ES-I3 (cell line): Measurements from ENCODE around the gene SH3BP2.

Experiments
- H3K36me3 ChIP-seq: 2 replicates; pipeline ENCODE4 v1.6.1; 2013; ENCODE audit warnings: mild to moderate bottlenecking, low read length, control low read depth, moderate library complexity; ENCODE audit not compliant: insufficient read depth
- H3K4me1 ChIP-seq: 2 replicates; pipeline ENCODE4 v1.6.1; 2013; ENCODE audit warnings: mild to moderate bottlenecking, control low read depth, low read length; ENCODE audit not compliant: insufficient read depth
- H3K9ac ChIP-seq: 2 replicates; pipeline ENCODE4 v1.6.1; 2013; ENCODE audit warnings: low read depth, mild to moderate bottlenecking, low read length, moderate library complexity
- H3K9me3 ChIP-seq: 2 replicates; pipeline ENCODE4 v1.6.1; 2013; ENCODE audit warnings: mild to moderate bottlenecking, low read length, moderate library complexity; ENCODE audit not compliant: control insufficient read depth, insufficient read depth

SH3BP2 gene

DNA sequence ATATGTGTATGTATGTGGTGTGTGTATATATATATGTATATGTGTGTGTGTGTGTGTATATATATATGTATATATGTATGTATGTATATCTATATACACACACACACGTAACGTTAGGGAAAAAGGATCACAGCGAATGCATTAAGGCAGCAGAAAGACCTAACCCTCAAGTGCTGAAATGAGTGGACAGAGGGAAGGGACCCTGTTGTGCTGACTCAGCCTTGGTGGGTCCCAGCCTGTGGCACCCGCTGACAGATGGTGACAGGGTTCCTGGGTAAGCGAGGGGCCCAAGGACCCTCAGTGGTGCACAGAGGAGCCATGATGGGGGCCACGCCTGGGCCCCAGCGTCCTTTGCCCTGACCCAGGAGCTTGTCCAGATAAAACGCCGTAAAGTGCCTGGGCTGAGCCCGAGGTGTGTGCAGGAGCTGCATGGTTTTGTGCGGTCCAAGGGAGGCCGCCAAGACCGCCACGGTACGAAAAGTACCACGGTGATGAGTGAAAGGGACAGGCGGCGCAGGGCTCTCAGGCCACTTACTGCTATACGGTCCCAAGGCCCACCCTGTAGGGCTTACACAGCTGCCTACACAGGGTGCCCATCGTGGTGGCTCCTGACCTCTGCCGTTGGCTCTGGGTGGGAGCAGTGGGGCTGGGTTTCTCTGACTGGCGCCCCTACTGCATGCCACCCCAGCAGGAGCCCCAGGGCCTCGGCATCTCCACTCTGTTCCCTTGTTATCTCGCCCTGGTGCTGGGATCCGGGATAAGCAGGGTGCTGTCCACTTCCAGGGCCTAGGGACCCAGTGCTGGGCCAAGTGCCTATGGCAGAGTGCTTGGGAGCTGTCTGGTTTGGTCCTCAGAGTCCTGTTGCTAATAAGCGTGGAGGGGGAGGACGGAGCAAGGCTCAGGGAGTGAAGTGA, 10.0 kb downstream of the SH3BP2 start:
- no peaks in the 10 kb centered on the region for H3K9me3 ChIP-seq
- H3K9ac ChIP-seq: no peak overlapping the region
- H3K4me1 ChIP-seq: peaks cover 25% of the 10 kb centered on the region; the same call in 1 of the 2 replicates
- no peaks in the 10 kb centered on the region for H3K36me3 ChIP-seq

DNA sequence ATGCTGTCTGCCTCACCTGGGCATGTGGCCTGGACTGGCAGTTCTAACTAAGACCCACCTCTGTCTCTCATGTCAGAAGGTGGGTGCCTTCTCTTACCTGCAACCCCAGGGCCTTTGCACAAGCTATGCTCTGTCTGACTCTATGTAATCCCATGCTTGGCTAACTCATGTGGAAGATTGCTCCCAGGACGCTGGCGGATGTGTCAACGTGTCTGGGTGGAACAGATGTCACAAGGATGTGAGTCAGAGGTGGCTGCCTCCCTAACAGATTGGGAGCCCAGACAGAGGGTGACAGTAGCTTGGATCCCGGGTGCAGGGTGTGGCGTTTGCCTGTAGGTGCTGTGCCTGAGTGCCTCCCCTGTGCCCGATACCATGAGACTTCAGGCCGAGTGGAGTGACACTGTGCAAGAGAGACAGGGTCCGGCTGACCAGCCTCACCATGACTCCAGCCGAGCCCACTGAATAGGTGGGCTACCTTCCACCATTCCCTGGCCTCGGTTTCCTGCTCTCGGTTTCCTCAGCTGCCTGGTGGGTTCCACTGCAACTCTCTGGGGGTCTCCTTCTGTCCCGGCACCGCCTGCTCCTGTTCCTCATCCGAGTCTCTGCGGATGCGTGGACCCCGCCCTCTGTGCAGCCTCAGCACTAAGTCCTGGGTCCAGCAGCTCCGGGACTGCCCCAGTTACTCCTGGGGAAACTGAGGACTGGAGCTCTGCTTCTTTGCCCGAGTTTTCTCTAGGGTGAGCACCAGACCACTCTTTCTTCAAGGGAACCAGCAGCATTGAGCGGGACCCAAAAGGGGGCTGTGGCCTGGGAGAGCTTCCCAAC, 11.0 kb downstream of the SH3BP2 start:
- Histone ChIP-seq H3K9me3 (no peaks in the 10 kb centered on the region), H3K4me1 (peaks cover 16% of the 10 kb centered on the region; the same call in 1 of the 2 replicates), H3K36me3 (no peaks in the 10 kb centered on the region), H3K9ac (no peak overlapping the region)

DNA sequence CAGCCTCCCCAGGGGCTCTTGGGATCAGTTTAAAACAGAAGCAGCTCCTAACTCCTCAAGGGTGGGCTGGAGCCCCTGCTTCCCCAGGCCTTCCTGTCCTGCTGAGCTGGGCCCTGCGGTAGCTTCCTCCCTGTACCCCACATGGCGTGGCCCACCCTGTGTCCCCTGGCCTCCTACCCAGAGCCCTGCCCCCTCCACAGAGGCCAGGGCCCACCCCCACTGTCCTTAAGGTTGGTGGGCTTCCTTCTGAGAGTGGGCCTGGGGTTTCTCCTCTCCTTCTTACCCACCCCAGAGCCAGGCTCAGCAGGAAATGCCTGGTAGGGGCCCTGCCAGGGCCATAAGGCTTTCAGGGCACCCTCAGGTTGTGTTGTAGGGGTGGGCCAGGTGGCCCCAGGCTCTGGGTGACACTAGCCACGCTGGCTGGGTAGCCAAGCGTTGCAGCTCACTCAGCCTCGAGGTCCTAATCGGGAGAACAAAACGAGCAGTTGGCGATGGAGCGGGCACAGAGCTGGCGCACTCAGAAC, 11.6 kb downstream of the SH3BP2 start:
- H3K36me3 ChIP-seq: no peaks in the 10 kb centered on the region
- H3K9ac ChIP-seq: no peak overlapping the region
- H3K9me3 ChIP-seq: no peaks in the 10 kb centered on the region
- H3K4me1 ChIP-seq: peaks cover 10% of the 10 kb centered on the region; the same call in 1 of the 2 replicates

DNA sequence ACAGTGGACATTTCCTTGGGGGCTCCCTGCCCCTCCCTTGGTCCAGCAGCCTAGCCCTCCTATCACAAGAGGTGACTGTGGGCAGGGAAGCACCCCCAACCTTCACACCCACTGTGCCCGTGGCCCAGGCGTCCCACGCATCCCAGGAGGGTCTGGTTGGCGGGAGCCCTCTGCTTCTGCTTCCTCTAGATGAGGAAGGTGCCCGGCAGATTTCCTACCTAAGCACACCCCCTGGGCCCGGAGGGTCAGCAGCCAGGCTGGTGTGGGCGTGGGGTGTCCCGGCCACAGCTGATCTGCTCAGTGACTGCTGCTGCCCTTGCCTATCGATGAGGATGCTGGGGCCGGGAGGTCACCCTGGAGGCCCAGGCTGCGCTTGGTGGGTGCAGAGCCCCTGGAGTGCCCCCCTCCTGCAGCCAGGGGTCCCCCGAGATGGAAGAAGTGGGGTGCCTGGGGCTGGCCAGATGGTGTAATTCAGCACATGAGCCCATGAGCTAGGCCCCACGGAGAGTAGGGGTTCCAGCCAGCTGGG, 12.2 kb downstream of the SH3BP2 start:
- Histone ChIP-seq H3K36me3 (no peaks in the 10 kb centered on the region), H3K4me1 (peaks cover 9% of the 10 kb centered on the region; the same call in 1 of the 2 replicates), H3K9ac (no peak overlapping the region), H3K9me3 (no peaks in the 10 kb centered on the region)

DNA sequence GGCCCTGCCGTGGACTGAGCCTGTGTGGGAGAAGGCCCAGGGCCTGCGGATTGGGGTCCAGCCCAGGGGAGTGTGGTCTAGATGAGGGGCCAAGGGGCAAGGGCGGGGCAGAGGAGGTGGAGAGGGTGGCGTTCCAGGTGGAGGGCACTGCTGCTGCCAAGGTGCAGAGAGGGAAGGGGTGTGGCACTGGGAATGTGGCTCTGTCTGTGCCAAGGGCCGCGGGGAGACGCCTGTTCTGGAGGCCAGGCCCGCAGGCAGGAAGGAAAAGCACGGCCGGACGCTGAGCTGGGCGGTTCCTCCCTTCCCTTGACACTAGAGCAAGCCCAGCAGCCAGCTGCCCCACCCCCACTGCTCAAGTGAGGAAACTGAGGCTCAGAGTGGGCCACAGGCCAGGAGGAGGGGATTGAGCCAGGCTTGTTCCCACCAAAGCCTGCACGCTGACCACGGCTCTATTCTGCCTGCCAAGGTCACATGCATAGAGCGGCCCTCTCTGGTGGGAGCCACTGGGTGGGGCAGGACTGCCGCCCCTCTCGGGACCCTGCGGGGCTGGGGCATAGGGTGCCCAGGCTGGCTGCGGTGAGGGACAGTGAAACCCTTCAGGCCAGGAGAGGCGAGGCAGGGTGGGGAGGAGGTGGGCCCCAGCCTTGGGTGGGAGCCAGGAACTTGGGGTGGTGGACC, 13.0 kb downstream of the SH3BP2 start:
- Histone ChIP-seq H3K36me3 (no peaks in the 10 kb centered on the region), H3K9ac (no peak overlapping the region), H3K9me3 (no peaks in the 10 kb centered on the region), H3K4me1 (peaks cover 4% of the 10 kb centered on the region; the same call in 1 of the 2 replicates)

DNA sequence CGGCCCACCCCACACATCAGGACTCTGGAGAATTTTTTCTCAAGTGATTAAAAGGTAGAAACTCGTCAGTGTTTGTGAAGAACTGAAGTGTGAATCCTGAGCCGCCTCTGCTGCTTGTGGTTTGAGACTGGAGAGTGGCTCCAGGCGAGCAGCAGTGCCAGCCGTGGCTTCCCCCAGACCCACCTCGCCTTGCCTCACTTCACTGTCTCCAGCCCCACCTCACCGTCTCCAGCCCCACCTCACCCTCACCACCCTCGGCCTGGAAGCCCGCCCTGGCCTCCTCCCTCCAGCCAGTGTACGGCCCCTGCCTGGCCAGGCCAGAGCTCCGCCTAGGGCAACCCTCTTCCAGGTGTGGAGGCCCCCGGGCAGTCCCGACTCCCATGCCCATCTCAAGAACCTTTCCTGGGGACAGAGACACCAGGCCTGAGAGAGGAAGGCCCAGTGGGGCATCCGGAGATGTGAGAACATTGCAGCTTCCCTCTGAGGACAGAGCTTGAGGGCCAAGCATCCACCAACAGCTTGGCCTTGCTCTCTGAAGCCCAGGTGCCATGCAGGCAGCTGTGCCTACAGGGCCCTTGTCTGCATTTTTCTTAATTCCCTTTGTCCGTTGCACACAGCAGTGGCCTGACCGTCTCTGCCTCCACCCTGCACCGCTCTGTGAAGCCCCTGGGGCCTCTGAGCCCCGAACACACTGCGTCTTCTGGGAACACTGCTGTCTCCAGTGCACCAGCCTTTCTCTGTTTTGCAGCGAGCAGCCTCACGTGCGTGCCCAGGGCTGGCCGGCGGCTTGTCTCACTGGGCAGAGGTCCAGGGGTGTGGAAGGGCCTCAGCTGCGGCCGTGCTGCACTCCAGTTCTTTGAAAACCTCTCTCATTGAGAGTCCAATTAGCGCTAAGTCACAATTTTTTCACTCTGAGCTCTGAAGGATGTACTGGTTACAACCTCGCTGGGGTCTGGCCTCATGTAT, 13.8 kb downstream of the SH3BP2 start:
- Histone ChIP-seq H3K36me3 (no peaks in the 10 kb centered on the region), H3K4me1 (peaks cover 4% of the 10 kb centered on the region; the same call in 1 of the 2 replicates), H3K9me3 (no peaks in the 10 kb centered on the region), H3K9ac (no peak overlapping the region)

DNA sequence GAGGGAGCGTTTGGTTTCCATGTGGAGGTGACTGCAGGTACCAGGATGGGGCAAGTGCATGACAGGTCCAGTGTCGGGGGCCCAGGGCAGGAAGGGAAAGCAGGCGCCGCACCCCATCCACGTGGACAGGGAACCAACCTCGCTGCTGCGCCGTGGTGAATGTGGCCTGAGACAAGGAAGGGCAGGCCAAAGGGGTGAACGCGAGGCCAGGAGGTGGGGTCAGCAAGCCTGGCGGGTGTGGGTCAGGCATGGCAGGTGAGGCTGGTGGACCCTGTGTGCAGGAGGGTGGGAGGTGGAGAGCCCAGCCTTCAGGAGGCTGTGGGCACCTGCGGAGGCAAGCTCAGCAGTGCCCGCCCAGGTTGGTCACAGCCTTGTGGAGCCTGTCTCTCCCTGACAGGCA, 14.7 kb downstream of the SH3BP2 start:
- no peak overlapping the region for H3K9ac ChIP-seq
- H3K36me3 ChIP-seq: no peaks in the 10 kb centered on the region
- peaks cover 11% of the 10 kb centered on the region; the same call in 1 of the 2 replicates for H3K4me1 ChIP-seq
- H3K9me3 ChIP-seq: no peaks in the 10 kb centered on the region

DNA sequence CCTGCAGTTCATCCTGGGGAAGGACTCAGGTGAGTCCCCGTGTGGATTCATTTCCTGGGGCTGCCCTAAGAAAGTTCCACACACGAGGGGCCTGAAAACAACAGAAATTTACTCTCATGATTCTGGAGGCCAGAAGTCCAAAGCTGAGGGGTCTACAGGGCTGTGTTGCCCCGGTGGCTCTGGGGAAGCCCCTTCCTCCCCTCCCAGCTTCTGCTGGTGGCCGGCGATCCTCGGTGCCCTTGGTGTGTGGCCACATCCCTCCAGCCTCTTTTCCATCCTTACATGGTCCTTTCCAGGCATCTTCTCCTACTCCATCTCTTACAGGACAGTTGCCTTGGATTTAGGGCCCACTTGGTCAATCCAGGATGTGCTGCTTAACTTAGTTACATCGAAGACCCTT, 15.1 kb downstream of the SH3BP2 start:
- H3K9me3 ChIP-seq: no peaks in the 10 kb centered on the region
- H3K36me3 ChIP-seq: no peaks in the 10 kb centered on the region
- no peak overlapping the region for H3K9ac ChIP-seq
- H3K4me1 ChIP-seq: peaks cover 15% of the 10 kb centered on the region; the same call in 1 of the 2 replicates

DNA sequence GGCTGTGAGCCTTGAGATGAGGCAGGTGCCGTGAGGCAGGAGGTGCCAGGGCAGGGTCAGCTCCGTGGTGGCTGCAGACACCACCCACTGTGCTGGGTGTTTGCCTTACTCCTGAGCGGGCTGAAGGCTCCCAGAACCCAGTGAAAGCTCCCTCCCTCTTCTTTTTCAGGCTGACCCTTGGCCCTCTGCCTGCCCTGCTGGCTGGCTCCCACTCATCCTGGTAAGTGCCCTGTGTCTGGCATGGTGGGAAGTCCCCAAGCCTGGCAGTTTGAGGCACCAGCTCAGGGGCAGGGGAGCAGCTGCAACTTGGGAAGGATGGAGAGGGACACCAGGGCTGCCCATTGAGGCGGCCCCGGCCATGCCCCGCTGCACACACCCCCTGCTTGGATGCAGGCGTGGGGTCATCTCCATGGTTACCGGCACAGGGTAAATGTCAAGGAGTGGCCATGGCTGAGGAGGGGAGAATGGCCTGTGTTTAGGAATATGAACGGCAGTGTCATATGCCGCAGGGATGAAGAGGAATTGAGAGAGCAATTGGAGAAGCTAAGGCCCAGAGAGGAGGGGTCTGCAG, 16.8 kb downstream of the SH3BP2 start:
- peaks cover 16% of the 10 kb centered on the region; the same call in 1 of the 2 replicates for H3K4me1 ChIP-seq
- no peak overlapping the region for H3K9ac ChIP-seq
- no peaks in the 10 kb centered on the region for H3K36me3 ChIP-seq
- no peaks in the 10 kb centered on the region for H3K9me3 ChIP-seq

DNA sequence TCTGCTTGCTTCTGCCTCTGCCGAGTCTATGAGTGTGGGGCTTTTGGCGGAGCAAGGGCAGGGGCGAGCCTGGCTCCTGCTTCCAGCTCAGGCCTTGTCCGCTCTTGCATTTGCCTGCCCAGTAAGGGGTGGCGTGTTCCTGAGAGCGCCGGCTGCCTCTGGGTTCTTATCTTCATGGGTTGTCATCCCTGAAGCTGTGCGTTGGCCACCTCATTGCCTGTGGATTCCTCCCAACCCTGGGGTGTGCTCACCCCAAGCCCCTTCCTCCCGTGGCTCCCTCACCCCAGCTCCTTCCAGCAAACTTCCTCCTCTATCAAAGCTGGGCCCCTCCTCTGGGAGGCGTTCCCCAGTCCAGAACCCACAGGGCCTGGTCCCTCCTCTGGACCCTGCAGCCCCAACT, 17.5 kb downstream of the SH3BP2 start:
- peaks cover 16% of the 10 kb centered on the region; the same call in 1 of the 2 replicates for H3K4me1 ChIP-seq
- no peak overlapping the region for H3K9ac ChIP-seq
- H3K9me3 ChIP-seq: no peaks in the 10 kb centered on the region

DNA sequence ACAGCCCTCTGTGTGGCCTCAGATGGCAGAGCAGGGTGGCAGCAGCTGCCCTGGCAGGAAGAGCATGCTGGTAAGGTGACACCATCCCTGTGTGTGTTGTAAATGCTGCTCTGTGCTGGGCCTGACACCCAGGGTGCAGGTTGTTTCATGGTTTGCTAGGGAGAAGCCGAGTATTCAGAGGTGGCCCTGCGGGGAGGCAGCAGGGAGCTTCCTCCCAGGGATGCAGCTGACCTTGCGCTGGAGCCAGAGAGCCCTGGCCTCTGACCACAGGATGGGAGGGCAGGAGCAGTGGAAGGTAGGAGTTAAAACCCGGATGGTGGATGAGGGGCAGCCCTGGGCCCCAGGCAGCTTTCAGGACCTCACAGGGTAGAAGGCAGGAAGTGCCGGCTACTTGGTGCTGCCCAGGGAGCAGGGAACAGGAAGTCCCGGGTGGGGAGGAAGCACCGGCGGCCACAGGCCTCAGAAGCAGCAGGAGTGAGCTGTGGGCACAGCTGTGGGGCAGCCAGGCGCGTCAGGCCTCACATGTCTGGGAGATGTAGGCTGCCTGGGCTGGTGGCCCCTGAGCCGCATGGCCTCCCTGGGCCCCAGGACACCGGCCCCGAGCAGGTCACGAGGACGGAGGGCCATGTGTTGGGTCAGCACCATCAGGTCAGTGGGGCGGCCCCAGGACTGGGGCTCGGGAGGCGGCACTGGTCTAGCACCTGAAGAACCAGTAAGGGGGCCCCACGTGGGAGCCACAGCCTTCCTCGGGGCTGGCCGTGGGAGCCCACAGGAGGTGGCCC, 19.1 kb downstream of the SH3BP2 start:
- no peak overlapping the region for H3K9ac ChIP-seq
- H3K4me1 ChIP-seq: peaks cover 16% of the 10 kb centered on the region; the same call in 1 of the 2 replicates
- H3K9me3 ChIP-seq: no peaks in the 10 kb centered on the region
- H3K36me3 ChIP-seq: no peaks in the 10 kb centered on the region

More for the DNA sequence above, 17.5 kb downstream of the SH3BP2 start:
- no peaks in the 10 kb centered on the region for H3K36me3 ChIP-seq
